ENCODE data around the gene ABCF1. TPM values are rescaled to one million over a fixed set of nuclear protein-coding genes. Genes with fewer than 3 reads are reported as not detected.
A peak's percentile ranks its signal among the peaks of the same experiment; 100 is the strongest.

The ABCF1 gene
- total and polyA plus RNA-seq, 2 of the 8 experiments (the other 6 are each of a cell fraction or from before 2014, with no cell fraction given) = 48.8 to 123 TPM

DNA sequence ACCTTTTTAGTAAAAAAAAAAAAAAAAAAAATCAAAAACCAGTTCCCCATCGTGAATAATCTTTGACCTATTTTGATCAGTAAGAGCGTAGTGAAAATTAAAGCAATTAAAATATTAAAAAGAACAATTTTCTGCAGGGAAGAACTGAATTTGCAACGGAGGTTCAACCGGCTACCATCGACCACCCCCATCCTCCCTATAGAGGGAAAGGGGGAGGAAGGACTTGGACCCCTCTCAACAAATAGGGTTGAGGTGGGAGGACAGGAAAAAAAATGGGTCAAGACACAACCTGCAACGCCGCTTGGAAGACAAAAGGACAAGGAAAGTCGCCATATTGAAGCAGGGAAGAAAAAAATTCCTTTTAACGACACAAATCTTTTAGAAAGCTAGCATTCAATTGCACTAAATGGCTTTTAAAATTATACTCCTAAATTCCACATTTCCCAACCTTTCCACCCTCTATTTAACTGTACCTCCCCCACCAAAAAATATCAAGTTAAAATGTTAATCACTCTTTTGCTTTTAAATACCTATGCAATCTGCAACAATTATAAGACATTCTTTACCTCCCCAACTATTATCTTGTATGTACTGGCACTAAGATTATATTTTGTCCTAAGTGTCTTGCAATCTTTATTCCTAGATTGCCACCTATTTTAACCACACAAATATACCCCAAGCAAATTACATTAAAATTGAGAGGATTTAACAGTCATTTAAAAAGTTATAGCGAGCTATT lies 44.1 kb downstream of the ABCF1 start (continued):
- TF ChIP-seq, protein P1, sequence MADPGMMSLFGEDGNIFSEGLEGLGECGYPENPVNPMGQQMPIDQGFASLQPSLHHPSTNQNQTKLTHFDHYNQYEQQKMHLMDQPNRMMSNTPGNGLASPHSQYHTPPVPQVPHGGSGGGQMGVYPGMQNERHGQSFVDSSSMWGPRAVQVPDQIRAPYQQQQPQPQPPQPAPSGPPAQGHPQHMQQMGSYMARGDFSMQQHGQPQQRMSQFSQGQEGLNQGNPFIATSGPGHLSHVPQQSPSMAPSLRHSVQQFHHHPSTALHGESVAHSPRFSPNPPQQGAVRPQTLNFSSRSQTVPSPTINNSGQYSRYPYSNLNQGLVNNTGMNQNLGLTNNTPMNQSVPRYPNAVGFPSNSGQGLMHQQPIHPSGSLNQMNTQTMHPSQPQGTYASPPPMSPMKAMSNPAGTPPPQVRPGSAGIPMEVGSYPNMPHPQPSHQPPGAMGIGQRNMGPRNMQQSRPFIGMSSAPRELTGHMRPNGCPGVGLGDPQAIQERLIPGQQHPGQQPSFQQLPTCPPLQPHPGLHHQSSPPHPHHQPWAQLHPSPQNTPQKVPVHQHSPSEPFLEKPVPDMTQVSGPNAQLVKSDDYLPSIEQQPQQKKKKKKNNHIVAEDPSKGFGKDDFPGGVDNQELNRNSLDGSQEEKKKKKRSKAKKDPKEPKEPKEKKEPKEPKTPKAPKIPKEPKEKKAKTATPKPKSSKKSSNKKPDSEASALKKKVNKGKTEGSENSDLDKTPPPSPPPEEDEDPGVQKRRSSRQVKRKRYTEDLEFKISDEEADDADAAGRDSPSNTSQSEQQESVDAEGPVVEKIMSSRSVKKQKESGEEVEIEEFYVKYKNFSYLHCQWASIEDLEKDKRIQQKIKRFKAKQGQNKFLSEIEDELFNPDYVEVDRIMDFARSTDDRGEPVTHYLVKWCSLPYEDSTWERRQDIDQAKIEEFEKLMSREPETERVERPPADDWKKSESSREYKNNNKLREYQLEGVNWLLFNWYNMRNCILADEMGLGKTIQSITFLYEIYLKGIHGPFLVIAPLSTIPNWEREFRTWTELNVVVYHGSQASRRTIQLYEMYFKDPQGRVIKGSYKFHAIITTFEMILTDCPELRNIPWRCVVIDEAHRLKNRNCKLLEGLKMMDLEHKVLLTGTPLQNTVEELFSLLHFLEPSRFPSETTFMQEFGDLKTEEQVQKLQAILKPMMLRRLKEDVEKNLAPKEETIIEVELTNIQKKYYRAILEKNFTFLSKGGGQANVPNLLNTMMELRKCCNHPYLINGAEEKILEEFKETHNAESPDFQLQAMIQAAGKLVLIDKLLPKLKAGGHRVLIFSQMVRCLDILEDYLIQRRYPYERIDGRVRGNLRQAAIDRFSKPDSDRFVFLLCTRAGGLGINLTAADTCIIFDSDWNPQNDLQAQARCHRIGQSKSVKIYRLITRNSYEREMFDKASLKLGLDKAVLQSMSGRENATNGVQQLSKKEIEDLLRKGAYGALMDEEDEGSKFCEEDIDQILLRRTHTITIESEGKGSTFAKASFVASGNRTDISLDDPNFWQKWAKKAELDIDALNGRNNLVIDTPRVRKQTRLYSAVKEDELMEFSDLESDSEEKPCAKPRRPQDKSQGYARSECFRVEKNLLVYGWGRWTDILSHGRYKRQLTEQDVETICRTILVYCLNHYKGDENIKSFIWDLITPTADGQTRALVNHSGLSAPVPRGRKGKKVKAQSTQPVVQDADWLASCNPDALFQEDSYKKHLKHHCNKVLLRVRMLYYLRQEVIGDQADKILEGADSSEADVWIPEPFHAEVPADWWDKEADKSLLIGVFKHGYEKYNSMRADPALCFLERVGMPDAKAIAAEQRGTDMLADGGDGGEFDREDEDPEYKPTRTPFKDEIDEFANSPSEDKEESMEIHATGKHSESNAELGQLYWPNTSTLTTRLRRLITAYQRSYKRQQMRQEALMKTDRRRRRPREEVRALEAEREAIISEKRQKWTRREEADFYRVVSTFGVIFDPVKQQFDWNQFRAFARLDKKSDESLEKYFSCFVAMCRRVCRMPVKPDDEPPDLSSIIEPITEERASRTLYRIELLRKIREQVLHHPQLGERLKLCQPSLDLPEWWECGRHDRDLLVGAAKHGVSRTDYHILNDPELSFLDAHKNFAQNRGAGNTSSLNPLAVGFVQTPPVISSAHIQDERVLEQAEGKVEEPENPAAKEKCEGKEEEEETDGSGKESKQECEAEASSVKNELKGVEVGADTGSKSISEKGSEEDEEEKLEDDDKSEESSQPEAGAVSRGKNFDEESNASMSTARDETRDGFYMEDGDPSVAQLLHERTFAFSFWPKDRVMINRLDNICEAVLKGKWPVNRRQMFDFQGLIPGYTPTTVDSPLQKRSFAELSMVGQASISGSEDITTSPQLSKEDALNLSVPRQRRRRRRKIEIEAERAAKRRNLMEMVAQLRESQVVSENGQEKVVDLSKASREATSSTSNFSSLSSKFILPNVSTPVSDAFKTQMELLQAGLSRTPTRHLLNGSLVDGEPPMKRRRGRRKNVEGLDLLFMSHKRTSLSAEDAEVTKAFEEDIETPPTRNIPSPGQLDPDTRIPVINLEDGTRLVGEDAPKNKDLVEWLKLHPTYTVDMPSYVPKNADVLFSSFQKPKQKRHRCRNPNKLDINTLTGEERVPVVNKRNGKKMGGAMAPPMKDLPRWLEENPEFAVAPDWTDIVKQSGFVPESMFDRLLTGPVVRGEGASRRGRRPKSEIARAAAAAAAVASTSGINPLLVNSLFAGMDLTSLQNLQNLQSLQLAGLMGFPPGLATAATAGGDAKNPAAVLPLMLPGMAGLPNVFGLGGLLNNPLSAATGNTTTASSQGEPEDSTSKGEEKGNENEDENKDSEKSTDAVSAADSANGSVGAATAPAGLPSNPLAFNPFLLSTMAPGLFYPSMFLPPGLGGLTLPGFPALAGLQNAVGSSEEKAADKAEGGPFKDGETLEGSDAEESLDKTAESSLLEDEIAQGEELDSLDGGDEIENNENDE (IDR thresholded peaks at IDR 0.05; ENCODE audit: insufficient replicate concordance, low read length) = no peak
- TF ChIP-seq, protein P2, sequence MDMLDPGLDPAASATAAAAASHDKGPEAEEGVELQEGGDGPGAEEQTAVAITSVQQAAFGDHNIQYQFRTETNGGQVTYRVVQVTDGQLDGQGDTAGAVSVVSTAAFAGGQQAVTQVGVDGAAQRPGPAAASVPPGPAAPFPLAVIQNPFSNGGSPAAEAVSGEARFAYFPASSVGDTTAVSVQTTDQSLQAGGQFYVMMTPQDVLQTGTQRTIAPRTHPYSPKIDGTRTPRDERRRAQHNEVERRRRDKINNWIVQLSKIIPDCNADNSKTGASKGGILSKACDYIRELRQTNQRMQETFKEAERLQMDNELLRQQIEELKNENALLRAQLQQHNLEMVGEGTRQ (IDR thresholded peaks at IDR 0.05; ENCODE audit: low read length) = no peak
- TF ChIP-seq SIRT6 (IDR thresholded peaks at IDR 0.05; ENCODE audit: low read length) (no peak), YY1 (IDR thresholded peaks at IDR 0.05; ENCODE audit: low read depth, low read length) (peak; percentile 84; the same call in 1 of the 2 replicates), GABPA (IDR thresholded peaks at IDR 0.05; ENCODE audit: borderline replicate concordance, insufficient read depth, low read length) (no peak), CREB1 (IDR thresholded peaks at IDR 0.05) (0 out of 2 replicates have a peak, but pooled peaks have one; percentile 3), CTBP2 (IDR thresholded peaks at IDR 0.05; ENCODE audit: borderline replicate concordance, insufficient read depth, insufficient read length, low read length) (no peak), TBP (IDR thresholded peaks at IDR 0.05; ENCODE audit: low read depth, low read length) (peak; percentile 43; the same call in 1 of the 2 replicates), SIN3A (conservative IDR thresholded peaks at IDR 0.05 in 1 of 2, IDR thresholded peaks at IDR 0.05 in 1 of 2; ENCODE audit: low read depth in 1 of 2, low read length in 2 of 2) (no peak)
